GM19240 (cell line): ENCODE measurements around the gene EIF3I.
"Not testable (repeated sequence)": the region's sequence is repeated elsewhere in the genome, so short reads cannot be mapped to it uniquely, and the experiment has no call there.

ENCODE experiments used
- DNase-seq: peaks from one replicate; pipeline ENCODE4 v3.0.0; 2011; ENCODE audit warnings: low spot score; ENCODE audit not compliant: insufficient read length

EIF3I gene

GRCh38 chr1:32231843-32232432 is 9.7 kb downstream of the EIF3I start:
- no peak for DNase-seq

GRCh38 chr1:32232558-32233304 is 10.5 kb downstream of the EIF3I start:
- DNase-seq: no peak

GRCh38 chr1:32234792-32235191 is 12.6 kb downstream of the EIF3I start:
- DNase-seq: no peak

GRCh38 chr1:32239337-32239736 is 17.1 kb downstream of the EIF3I start:
- DNase-seq: no peak

- DNase-seq: no peak
These were observed 17.6 kb downstream of the EIF3I start for GRCh38 chr1:32239790-32240139.

- no peak for DNase-seq
These were observed 18.1 kb downstream of the EIF3I start for GRCh38 chr1:32240140-32240951.

- DNase-seq: no peak
These were observed 19.0 kb downstream of the EIF3I start for GRCh38 chr1:32241001-32241763.

GRCh38 chr1:32242341-32242851 is 20.2 kb downstream of the EIF3I start:
- DNase-seq: no peak

- DNase-seq: no peak
These were observed 24.7 kb downstream of the EIF3I start, which contains the start of gene FAM167B for GRCh38 chr1:32246888-32247273. FAM167B (plus strand) TSS chr1:32247222; CDS start chr1:32247422, 200 bp downstream.

- DNase-seq: no peak
These were observed 25.2 kb downstream of the EIF3I start for GRCh38 chr1:32247452-32247851.

- peak; percentile 50 for DNase-seq
These were observed 26.0 kb downstream of the EIF3I start for GRCh38 chr1:32247983-32248889.

- peak; percentile 67 for DNase-seq
These were observed 27.8 kb downstream of the EIF3I start for GRCh38 chr1:32249831-32250525.

- no peak for DNase-seq
These were observed 28.9 kb downstream of the EIF3I start, which contains the start of gene LCK for GRCh38 chr1:32250893-32251716. LCK (plus strand) TSS chr1:32251265; CDS start chr1:32274330, 23,065 bp downstream.

GRCh38 chr1:32255072-32256071 is 33.2 kb downstream of the EIF3I start:
- DNase-seq: no peak

GRCh38 chr1:32256473-32257226 is 34.4 kb downstream of the EIF3I start:
- DNase-seq: no peak

GRCh38 chr1:32257227-32257508 is 35.0 kb downstream of the EIF3I start:
- DNase-seq: no peak

- not testable (repeated sequence) for DNase-seq
These were observed 41.0 kb downstream of the EIF3I start for GRCh38 chr1:32263236-32263593.
